Sigmoid colon (tissue), 7 donors: ENCODE data around the gene REEP5. TPM values are rescaled to one million over a fixed set of nuclear protein-coding genes. Genes with fewer than 3 reads are reported as not detected.

Experiments
- DNase-seq: peaks from one replicate; pipeline ENCODE4 v3.0.0-alpha.2; 2019
- H3K27ac ChIP-seq, 4 donors: fragments of 200-600 bp; sonication (generic); one replicate each; pipeline ENCODE4 v1.5.1; 2016 to 2019; ENCODE audit warnings: mild to moderate bottlenecking in 1 of 4
- H3K27me3 ChIP-seq, 3 donors: fragments of 200-600 bp; sonication (generic); one replicate each; pipeline ENCODE4 v1.5.1; 2019; ENCODE audit warnings: mild to moderate bottlenecking in 1 of 3
- H3K36me3 ChIP-seq, 4 donors: fragments of 200-600 bp; sonication (generic); one replicate each; pipeline ENCODE4 v1.5.1; 2016 to 2019
- H3K4me1 ChIP-seq, 4 donors: fragments of 200-600 bp; sonication (generic); one replicate each; pipeline ENCODE4 v1.5.1; 2017 to 2019
- H3K4me3 ChIP-seq, 4 donors: fragments of 200-600 bp; sonication (generic); one replicate each; pipeline ENCODE4 v1.5.1; 2017 to 2019; ENCODE audit warnings: mild to moderate bottlenecking in 2 of 4, moderate library complexity in 1 of 4
- H3K9me3 ChIP-seq, 4 donors: fragments of 200-600 bp in 3 of 4; sonication (generic) in 3 of 4; one replicate each; pipeline versions ENCODE4 v1.5.1 to v1.6.1; 2013 to 2019
- EP300 ChIP-seq, 4 donors: sonication (generic); formaldehyde crosslinking; IDR thresholded peaks; one replicate each; pipeline ENCODE4 v1.6.1; 2017; ENCODE audit warnings: antibody characterized with exemption in 4 of 4
- POLR2A ChIP-seq, 2 donors: fragments of 450-650 bp; IDR thresholded peaks; one replicate each; pipeline ENCODE4 v1.6.1; 2016; ENCODE audit warnings: antibody characterized with exemption in 2 of 2, mild to moderate bottlenecking in 2 of 2, moderate library complexity in 2 of 2
- POLR2AphosphoS5 ChIP-seq, 4 donors: sonication (generic); formaldehyde crosslinking; IDR thresholded peaks; one replicate each; pipeline ENCODE4 v1.6.1; 2017; ENCODE audit warnings: antibody characterized with exemption in 4 of 4
- WGBS, 2 donors: extraction: QIAGEN DNeasy Blood & Tissue Kit; methylation state at CpG; one replicate each; pipeline ENCODE4 v1.1.7; 2013; 5-methylcytosine and 5-hydroxymethylcytosine counted together
- intact Hi-C: fragments of 100-400 bp; cut with DNase I; formaldehyde crosslinking; loops from one replicate; pipeline ENCODE4 v1.15.1; 2023
- polyA plus RNA-seq, 3 donors: library from polyadenylated mRNA; stranded (reverse); fragments of 200-250 nt; gene quantifications; one replicate each; pipeline ENCODE4 v1.2.3, GENCODE V29; 2013
- total RNA-seq, 4 donors: library from RNA; depleted of rRNA; stranded (reverse); fragments of >200 nt; gene quantifications; one replicate each; pipeline ENCODE4 v1.1.0, GENCODE V29; 2016
- TF ChIP-seq, protein P1 (sequence below), 4 experiments: fragments of 450-650 bp in 3 of 4; fragments of 200-600 bp in 1 of 4; IDR thresholded peaks; one replicate each; pipeline ENCODE4 v1.5.1; 2016 to 2019; ENCODE audit warnings: antibody characterized with exemption in 4 of 4, mild to moderate bottlenecking in 3 of 4, moderate library complexity in 2 of 4
- donor health status: healthy with polysubstance abuse.
- donor health status: Bipolar disorder and iron deficiency.
- donor health status: healthy.

REEP5 gene
- total and polyA plus RNA-seq, 7 donors, result 17.4 to 86.0 (median 67.6) TPM

DNA sequence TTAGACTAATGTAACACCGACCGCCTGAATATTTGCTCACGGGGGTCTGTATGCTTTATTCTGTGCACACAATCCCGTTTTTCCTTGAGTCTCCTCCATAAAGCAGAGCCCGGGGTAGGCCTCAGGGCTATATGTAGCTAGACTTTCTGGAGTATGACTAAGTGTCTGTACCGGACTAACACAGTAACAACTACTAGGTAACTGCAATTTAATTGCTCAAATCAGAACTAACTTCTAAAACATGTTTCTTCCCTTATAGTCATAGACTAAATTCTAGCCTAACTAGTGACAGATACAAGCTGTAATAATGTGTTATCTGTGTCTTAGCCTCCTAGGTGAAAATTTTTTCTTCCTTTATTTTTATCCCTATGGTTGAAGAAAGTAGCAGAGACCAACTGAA lies 2.1 kb downstream of the REEP5 start:
- Histone ChIP-seq H3K4me1 (peaks cover 0 to 61% (median 53%) of the 10 kb centered on the region in 4 donors), H3K36me3 (peaks cover 0 to 35% (median 5%) of the 10 kb centered on the region in 4 donors), H3K27me3 (no peaks in the 10 kb centered on the region), H3K4me3 (peak overlapping the region in 1 of 4 donors; percentile 83), H3K27ac (no peak overlapping the region), H3K9me3 (no peaks in the 10 kb centered on the region)
- DNase-seq, result no peak
- intact Hi-C loops, result loop anchor here (5.0 kb wide), 1 partner anchor 368 kb away; no protein-coding TSS in a partner anchor
- TF ChIP-seq POLR2A (IDR thresholded peaks at IDR 0.05) (no peak), POLR2AphosphoS5 (IDR thresholded peaks at IDR 0.05) (no peak), EP300 (IDR thresholded peaks at IDR 0.05) (no peak)
- TF ChIP-seq, protein P1, sequence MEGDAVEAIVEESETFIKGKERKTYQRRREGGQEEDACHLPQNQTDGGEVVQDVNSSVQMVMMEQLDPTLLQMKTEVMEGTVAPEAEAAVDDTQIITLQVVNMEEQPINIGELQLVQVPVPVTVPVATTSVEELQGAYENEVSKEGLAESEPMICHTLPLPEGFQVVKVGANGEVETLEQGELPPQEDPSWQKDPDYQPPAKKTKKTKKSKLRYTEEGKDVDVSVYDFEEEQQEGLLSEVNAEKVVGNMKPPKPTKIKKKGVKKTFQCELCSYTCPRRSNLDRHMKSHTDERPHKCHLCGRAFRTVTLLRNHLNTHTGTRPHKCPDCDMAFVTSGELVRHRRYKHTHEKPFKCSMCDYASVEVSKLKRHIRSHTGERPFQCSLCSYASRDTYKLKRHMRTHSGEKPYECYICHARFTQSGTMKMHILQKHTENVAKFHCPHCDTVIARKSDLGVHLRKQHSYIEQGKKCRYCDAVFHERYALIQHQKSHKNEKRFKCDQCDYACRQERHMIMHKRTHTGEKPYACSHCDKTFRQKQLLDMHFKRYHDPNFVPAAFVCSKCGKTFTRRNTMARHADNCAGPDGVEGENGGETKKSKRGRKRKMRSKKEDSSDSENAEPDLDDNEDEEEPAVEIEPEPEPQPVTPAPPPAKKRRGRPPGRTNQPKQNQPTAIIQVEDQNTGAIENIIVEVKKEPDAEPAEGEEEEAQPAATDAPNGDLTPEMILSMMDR (IDR thresholded peaks at IDR 0.05), result no peak
- WGBS, 2 donors, result 94% methylated on average over 6 of the region's 6 CpGs

DNA sequence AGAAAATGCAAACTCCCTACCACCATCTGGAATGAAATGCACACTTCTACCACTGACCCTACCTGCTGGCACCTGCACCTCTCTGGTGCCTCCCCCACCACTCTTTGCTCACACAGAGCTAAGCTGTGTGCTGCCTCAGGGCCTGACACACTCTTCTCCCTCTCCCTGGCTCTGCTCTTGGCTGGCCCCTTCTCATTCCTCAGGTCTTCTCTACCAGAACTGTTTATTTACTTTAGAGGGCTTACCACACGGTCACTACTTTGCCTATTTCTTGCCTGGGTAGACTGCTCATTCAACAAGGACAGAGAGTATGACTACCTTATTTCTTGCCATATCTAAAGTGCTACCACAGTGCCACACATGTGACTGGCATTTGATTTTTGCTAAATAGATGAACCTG lies 3.3 kb downstream of the REEP5 start:
- no peak overlapping the region for H3K4me3 ChIP-seq
- WGBS, 2 donors, result 67 to 86% methylated on average over 1 of the region's 1 CpG
- DNase-seq, result no peak
- no peaks in the 10 kb centered on the region for H3K9me3 ChIP-seq
- TF ChIP-seq, protein P1 (IDR thresholded peaks at IDR 0.05), result no peak
- TF ChIP-seq EP300 (IDR thresholded peaks at IDR 0.05) (no peak), POLR2A (IDR thresholded peaks at IDR 0.05) (no peak), POLR2AphosphoS5 (IDR thresholded peaks at IDR 0.05) (no peak)
- H3K27me3 ChIP-seq, result no peaks in the 10 kb centered on the region
- peaks cover 0 to 35% (median 5%) of the 10 kb centered on the region in 4 donors for H3K36me3 ChIP-seq
- H3K27ac ChIP-seq, result no peak overlapping the region
- H3K4me1 ChIP-seq, result peaks cover 0 to 61% (median 57%) of the 10 kb centered on the region in 4 donors
- intact Hi-C loops, result no loop called here

DNA sequence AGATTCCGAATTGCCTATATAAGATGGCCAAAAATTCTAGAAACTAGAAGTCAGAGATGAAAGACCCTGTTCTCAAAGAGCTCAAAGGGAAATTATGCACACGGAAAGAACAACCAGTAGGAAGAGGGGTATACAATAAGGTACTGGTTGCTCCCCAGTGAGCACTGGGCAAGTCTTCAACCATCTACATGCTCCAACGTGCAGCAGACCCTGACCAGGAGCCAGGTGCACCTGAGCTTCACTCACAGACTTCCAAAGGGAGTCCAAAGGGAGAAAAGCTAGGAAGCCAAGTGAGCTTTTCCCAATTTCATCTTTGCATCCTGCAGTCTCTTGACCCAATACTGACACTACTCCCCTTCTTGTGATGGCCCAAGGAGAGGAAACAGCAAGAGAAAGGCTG lies 3.9 kb downstream of the REEP5 start:
- Histone ChIP-seq H3K4me3 (no peak overlapping the region), H3K36me3 (peaks cover 0 to 35% (median 5%) of the 10 kb centered on the region in 4 donors), H3K27ac (no peak overlapping the region), H3K9me3 (no peaks in the 10 kb centered on the region), H3K27me3 (no peaks in the 10 kb centered on the region), H3K4me1 (peaks cover 0 to 61% (median 56%) of the 10 kb centered on the region in 4 donors)
- DNase-seq, result no peak
- intact Hi-C loops, result no loop called here
- TF ChIP-seq EP300 (IDR thresholded peaks at IDR 0.05), result no peak
- TF ChIP-seq, protein P1 (IDR thresholded peaks at IDR 0.05), result no peak
- TF ChIP-seq POLR2AphosphoS5 (IDR thresholded peaks at IDR 0.05), result no peak
- TF ChIP-seq POLR2A (IDR thresholded peaks at IDR 0.05), result no peak
- WGBS, 2 donors, result 95 to 96% methylated on average over 3 of the region's 3 CpGs

DNA sequence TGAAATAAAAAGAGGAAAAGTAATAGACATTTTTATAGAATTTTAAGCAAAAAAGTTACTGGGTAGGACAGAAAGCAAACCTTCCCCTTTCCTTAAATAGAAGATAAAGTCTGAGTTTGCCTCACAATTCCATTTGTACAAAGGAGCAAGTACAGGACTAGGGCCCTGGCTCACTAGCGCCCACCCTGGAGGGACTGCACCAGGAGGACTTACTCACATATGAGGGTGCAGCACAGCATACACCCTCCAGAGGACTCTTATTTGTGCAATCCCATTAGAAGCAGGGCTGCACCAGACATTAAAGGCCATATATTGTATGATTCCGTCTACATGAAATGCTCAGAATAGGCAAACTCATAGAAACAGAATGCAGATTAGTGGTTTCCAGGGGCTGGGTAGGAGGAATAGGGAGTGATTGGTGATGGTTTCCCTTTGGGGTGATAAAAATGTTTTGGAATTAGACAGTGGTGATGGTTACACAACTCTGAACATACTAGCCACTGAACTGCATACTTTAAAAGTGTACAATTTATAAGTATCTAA lies 4.5 kb downstream of the REEP5 start:
- DNase-seq, result no peak
- Histone ChIP-seq H3K4me1 (peaks cover 0 to 60% (median 52%) of the 10 kb centered on the region in 4 donors), H3K4me3 (no peak overlapping the region), H3K36me3 (peaks cover 0 to 35% (median 5%) of the 10 kb centered on the region in 4 donors), H3K27me3 (no peaks in the 10 kb centered on the region), H3K27ac (no peak overlapping the region), H3K9me3 (no peaks in the 10 kb centered on the region)
- TF ChIP-seq POLR2AphosphoS5 (IDR thresholded peaks at IDR 0.05) (no peak), EP300 (IDR thresholded peaks at IDR 0.05) (no peak), POLR2A (IDR thresholded peaks at IDR 0.05) (no peak)
- TF ChIP-seq, protein P1 (IDR thresholded peaks at IDR 0.05), result no peak
- intact Hi-C loops, result no loop called here
- 96 to 97% methylated on average over 2 of the region's 2 CpGs for WGBS, 2 donors

DNA sequence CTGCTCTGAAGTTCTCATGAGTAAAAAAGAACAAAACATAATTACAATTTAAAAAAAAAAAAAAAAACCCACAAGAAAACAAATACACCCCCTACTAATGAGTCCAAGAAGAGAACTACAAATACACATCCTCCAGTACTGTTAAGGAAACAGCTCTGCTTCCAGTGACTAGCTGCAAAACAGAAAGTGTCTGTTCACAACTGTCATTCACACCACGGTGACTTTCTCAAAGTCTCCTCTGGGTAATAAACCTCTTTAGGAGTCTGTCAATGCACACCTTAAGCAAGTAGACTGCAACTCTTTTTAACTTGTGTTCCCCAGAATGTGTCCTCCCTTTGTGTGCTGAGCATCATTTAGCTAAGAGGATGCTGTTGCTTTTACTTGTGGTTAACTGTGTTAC lies 6.2 kb downstream of the REEP5 start:
- H3K4me1 ChIP-seq, result peaks cover 0 to 64% (median 50%) of the 10 kb centered on the region in 4 donors
- TF ChIP-seq, protein P1 (IDR thresholded peaks at IDR 0.05), result no peak
- TF ChIP-seq POLR2A (IDR thresholded peaks at IDR 0.05) (no peak), EP300 (IDR thresholded peaks at IDR 0.05) (no peak), POLR2AphosphoS5 (IDR thresholded peaks at IDR 0.05) (no peak)
- no peaks in the 10 kb centered on the region for H3K9me3 ChIP-seq
- no peak overlapping the region for H3K27ac ChIP-seq
- H3K27me3 ChIP-seq, result no peaks in the 10 kb centered on the region
- H3K4me3 ChIP-seq, result no peak overlapping the region
- peaks cover 0 to 35% (median 5%) of the 10 kb centered on the region in 4 donors for H3K36me3 ChIP-seq
- WGBS, 2 donors, result 8 to 17% methylated on average over 1 of the region's 1 CpG
- intact Hi-C loops, result no loop called here
- DNase-seq, result no peak
